Panc1 (cell line): Measurements from ENCODE around the gene ERLEC1.

Source experiments
- POLR2AphosphoS5 ChIP-seq: IDR thresholded peaks from 2 replicates; pipeline ENCODE4 v1.6.1; 2012; ENCODE audit warnings: mild to moderate bottlenecking, low read depth, low read length, moderate library complexity
- SIN3A ChIP-seq: IDR thresholded peaks from 2 replicates; pipeline ENCODE4 v1.6.1; 2012; ENCODE audit warnings: low read depth, mild to moderate bottlenecking, low read length, moderate library complexity, borderline replicate concordance; ENCODE audit not compliant: insufficient read depth
- TF ChIP-seq, protein P1 (sequence below): fragments of 450-650 bp; IDR thresholded peaks from 2 replicates; pipeline ENCODE4 v1.5.1; 2017; ENCODE audit warnings: mild to moderate bottlenecking
- TF ChIP-seq, protein P2 (sequence below), 2 experiments: IDR thresholded peaks; 2 replicates each; pipeline ENCODE4 v1.6.1; 2011 to 2012; ENCODE audit warnings: low read depth in 2 of 2, control low read depth in 1 of 2, low read length in 1 of 2, mild to moderate bottlenecking in 1 of 2, moderate library complexity in 1 of 2; ENCODE audit not compliant: insufficient read depth in 1 of 2

DNA sequence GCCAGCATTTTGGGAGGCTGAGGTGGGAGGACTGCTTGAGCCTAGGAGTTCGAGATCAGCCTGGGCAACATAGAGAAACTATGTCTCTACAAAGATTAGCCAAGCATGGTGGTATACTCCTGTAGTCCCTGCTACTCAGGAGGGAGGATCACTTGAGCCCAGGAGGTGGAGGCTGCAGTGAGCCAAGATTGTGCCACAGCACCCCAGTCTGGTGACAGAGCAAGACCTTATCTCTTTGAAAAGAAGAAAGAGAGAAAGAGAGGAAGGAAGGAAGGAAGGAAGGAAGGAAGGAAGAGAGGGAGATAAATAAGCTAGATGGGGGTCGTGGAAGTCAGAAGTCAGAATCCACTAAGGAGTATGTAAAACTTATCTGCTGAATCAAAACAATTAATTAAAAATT is 56.8 kb downstream of the ERLEC1 start:
- TF ChIP-seq POLR2AphosphoS5, result no peak
- TF ChIP-seq, protein P1, sequence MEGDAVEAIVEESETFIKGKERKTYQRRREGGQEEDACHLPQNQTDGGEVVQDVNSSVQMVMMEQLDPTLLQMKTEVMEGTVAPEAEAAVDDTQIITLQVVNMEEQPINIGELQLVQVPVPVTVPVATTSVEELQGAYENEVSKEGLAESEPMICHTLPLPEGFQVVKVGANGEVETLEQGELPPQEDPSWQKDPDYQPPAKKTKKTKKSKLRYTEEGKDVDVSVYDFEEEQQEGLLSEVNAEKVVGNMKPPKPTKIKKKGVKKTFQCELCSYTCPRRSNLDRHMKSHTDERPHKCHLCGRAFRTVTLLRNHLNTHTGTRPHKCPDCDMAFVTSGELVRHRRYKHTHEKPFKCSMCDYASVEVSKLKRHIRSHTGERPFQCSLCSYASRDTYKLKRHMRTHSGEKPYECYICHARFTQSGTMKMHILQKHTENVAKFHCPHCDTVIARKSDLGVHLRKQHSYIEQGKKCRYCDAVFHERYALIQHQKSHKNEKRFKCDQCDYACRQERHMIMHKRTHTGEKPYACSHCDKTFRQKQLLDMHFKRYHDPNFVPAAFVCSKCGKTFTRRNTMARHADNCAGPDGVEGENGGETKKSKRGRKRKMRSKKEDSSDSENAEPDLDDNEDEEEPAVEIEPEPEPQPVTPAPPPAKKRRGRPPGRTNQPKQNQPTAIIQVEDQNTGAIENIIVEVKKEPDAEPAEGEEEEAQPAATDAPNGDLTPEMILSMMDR, result no peak
- TF ChIP-seq, protein P2, sequence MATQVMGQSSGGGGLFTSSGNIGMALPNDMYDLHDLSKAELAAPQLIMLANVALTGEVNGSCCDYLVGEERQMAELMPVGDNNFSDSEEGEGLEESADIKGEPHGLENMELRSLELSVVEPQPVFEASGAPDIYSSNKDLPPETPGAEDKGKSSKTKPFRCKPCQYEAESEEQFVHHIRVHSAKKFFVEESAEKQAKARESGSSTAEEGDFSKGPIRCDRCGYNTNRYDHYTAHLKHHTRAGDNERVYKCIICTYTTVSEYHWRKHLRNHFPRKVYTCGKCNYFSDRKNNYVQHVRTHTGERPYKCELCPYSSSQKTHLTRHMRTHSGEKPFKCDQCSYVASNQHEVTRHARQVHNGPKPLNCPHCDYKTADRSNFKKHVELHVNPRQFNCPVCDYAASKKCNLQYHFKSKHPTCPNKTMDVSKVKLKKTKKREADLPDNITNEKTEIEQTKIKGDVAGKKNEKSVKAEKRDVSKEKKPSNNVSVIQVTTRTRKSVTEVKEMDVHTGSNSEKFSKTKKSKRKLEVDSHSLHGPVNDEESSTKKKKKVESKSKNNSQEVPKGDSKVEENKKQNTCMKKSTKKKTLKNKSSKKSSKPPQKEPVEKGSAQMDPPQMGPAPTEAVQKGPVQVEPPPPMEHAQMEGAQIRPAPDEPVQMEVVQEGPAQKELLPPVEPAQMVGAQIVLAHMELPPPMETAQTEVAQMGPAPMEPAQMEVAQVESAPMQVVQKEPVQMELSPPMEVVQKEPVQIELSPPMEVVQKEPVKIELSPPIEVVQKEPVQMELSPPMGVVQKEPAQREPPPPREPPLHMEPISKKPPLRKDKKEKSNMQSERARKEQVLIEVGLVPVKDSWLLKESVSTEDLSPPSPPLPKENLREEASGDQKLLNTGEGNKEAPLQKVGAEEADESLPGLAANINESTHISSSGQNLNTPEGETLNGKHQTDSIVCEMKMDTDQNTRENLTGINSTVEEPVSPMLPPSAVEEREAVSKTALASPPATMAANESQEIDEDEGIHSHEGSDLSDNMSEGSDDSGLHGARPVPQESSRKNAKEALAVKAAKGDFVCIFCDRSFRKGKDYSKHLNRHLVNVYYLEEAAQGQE (IDR thresholded peaks at IDR 0.05; ENCODE audit: insufficient read depth in 1 of 2, low read depth in 2 of 2, low read length in 1 of 2), result no peak
- no peak for TF ChIP-seq SIN3A
